Inflammatory macrophage (primary cell): Measurements from ENCODE around the gene SRGAP1.

ENCODE experiments used
- DNase-seq, 2 donors: peaks; one replicate each; pipeline ENCODE4 v3.0.0-alpha.2; 2020 to 2022

Gene SRGAP1

DNA sequence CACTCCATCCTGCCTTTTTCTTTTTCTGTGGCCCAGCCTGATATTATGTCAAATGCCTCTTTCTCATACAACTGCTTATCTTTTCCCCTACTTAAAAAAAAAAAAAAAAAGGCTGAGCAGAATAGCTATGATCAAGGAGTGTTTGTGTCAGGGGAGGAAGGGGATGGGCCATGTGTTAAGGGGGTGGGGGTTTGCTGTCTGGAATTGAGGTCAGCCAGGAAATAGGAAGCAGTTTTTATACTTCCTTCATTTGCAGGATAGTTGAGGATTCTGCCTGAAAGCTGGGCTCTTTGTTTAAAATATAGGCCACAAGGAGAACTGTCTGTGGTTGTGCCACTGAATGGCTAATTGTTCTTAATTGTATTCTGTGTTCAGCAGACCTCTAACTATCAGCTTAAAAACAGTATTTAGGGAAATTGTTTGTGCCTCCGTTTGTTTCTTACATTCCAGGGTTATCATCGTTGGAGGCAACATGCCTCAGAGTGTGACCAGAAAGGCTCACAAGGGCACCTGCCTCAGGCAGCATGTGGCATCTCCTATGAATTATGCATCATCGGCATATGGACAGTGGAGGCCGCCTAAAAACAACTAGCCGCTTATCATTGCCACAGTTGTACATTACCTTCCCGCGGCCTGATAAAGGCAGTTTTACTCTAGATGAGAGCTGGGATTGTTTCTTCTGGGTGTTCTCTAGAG, 96.0 kb downstream of the SRGAP1 start:
- peak in 1 of 2 donors; percentile 17 for DNase-seq

DNA sequence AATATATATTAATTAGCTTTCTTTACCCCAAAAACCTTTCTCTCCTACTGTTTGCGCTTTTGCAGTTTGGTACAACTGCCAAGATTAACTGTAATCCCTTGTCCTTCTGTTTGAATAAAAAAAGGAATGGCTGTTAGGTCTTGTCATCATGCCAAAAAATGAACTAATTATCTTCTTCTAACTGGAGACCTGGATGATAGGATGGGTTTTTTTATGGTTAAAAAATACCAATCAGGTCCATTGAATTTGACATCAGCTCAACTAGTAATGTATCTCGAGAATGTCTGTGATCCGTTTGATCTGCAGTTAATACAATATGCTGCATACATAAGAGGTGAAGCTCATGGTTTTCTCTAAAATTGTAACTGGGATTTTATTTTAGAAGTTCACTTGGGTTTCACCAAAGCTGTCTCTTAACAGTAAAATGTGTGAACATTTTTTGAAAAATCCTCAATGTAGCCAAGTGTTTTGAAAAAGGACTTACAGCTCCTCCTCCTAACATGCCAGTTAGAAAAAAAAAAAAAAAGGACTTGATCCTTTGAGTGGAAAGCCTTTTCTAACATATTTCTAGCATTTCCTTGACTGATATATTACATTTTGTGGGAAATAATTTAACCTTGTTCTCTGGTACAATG, 96.8 kb downstream of the SRGAP1 start:
- DNase-seq, result no peak

DNA sequence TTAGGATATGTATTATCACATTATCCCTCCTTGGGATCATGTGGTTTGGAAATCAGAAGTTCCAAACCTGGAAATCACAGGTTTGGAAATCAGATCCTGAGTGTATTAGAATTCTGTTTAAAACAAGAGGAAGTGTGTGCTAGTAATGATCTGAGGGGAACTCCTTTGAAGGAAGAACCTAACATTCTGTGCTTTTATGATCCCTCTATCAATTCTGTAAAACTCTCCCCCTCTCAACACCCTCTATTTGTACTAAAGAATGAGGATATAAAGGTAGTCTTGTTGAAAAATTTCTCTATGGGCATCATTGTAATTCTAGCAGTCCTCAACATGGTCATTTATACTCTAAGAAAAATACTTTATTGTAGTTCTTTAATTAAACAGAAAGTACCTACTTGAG, 97.4 kb downstream of the SRGAP1 start:
- DNase-seq, result no peak

- DNase-seq, result no peak
Measured at GRCh38 chr12:63942464-63943241, 98.2 kb downstream of the SRGAP1 start.

DNA sequence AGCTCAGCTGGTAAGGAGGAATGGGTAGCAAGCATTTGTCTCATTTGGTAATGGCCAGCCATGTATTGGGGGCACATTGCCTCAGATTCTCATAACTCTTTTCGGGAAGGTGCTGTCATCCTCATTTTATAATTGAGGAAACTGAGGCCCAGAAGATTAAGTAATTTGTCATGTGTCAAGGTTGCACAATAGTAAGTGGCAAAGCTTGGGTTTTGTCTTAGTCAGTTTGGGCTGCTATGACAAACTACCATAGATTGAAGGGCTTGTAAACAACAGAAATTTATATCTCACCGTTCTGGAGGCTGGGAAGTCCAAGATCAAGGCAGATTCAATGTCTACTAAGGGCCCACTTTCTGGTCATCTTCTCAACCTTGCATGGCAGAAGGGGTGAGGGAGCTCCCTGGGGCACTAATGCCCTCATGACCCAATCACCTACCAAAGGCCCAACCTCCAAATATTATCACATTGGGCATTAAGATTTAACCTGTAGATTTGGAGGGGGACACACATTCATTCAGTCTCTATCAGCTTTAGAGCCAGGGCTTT, 99.6 kb downstream of the SRGAP1 start:
- DNase-seq, result no peak

DNA sequence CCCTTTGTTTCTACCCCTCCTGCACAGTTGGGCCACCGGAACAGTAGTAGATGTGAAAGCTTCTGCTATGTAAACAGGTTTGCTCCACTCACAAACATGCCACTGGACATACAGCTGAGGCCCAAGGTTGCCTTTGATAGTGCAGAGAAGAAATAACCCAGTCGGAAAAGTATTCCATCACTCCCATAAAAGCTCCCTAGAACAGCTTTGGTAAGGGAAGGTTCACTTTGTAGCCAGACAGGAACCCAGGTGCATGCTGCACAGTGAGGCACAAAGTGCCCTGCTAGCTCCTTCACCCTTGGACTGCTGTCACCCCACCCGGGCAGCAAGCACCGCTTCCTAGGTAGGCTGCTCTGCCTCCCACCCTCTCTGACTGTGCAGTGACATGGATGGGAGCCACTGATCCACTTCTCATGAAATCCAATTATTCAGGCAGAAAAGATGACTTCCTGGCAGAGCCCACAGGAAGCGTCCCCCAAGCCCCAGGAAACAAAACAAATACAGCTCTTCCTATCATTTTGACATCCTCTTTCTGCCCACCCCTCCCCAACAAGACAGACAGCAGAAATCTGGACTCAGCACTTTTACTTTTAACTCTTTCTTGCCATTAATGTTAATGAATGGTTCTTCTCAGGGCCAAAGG, 100.2 kb downstream of the SRGAP1 start:
- DNase-seq, result no peak

GRCh38 chr12:63945777-63946176, 101.3 kb downstream of the SRGAP1 start:
- DNase-seq, result no peak

DNA sequence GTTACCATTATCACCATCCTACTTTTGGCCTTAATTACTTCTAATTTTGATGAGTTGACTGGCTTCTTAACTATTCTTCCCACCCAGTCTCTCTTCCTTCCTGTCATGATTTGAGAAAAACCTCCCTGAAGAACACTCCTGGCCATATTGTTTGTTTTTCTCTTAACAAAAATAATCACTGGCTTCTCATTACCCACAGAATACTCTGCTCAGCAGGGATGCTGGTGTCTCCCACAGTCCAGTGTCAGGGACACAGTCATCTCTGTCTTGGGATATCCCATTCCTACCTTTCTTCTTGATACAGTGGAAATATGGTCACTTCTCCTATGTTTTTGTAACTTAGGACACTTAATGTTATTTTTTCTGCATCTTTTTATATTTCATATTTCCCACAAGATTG, 103.7 kb downstream of the SRGAP1 start:
- DNase-seq, result no peak

DNA sequence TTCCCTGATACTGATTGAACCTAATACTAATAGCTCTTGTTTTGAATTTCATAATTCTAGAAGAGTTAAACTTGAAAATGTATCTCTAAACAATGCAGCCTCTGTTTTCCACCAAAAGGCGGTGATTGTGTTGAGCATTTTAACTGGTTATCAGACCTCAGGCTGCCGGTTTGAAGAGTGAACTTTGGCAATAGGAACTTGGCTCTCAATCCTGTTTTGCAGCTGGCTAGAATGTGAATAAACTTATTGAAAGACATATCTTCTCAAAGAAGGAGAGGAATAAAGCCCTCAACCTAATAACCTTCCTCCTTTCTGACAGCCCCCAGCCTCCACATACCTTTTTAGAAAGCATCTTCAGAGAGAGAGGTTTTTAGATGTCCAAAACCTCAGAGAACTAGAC, 105.4 kb downstream of the SRGAP1 start:
- no peak for DNase-seq

GRCh38 chr12:63952995-63953394, 108.5 kb downstream of the SRGAP1 start:
- no peak for DNase-seq

- peak; percentile 92 to 94 for DNase-seq
Measured at GRCh38 chr12:63955831-63956666, 111.5 kb downstream of the SRGAP1 start.

GRCh38 chr12:63957496-63957895, 113.0 kb downstream of the SRGAP1 start:
- DNase-seq, result no peak

- no peak for DNase-seq
Measured at GRCh38 chr12:63958876-63959580, 114.5 kb downstream of the SRGAP1 start.

GRCh38 chr12:63961048-63961447, 116.5 kb downstream of the SRGAP1 start:
- DNase-seq, result no peak

- DNase-seq, result no peak
Measured at GRCh38 chr12:63961543-63961942, 117.0 kb downstream of the SRGAP1 start.

GRCh38 chr12:63963868-63964267, 119.4 kb downstream of the SRGAP1 start:
- DNase-seq, result peak; percentile 66 to 73

- DNase-seq, result no peak
Measured at GRCh38 chr12:63964301-63964700, 119.8 kb downstream of the SRGAP1 start.

DNA sequence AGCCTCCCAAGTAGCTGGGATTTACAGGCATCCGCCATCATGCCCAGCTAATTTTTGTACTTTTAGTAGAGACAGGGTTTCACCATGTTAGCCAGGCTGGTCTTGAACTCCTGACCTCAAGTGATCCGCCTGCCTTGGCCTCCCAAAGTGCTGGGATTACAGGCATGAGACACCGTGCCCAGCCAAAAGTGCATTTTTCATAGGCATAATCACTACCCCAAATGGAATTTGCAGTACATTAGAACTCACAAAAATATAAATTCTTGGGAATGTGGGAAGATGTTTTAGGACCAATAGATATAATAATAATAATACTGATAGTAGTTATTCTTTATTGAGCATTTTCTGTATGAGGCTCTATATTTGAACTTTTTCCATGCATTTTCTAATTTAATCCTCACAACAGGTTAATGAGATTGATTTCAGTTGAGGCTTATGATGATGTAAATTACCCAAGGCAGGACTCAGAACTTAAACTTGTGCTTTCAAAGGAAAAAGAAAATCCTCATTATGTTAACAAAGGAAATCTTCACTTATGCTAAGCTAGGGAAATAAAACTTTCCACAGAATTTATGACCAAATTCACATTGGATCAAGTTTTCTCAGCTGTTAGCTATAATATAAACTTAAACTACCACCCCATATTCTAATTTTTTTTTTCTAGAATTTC, 121.6 kb downstream of the SRGAP1 start:
- no peak for DNase-seq

DNA sequence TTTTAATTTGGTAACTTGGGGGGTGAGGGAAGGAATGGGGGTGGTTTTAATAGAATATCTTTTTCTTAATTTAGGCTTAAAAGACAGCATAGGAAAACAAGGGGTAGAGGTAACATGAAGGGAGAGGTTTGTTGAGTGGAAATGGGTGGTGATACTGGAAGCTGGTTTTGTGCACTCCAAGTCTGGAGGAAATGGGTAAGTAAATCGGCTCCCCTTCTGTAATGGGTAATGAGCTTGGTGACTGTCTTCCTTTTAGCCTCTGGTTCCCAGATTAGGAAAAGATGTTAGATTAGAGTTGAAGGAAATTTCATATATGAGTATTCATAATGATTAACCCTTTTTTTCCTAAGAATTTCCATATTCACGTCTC, 122.1 kb downstream of the SRGAP1 start:
- DNase-seq, result no peak

DNA sequence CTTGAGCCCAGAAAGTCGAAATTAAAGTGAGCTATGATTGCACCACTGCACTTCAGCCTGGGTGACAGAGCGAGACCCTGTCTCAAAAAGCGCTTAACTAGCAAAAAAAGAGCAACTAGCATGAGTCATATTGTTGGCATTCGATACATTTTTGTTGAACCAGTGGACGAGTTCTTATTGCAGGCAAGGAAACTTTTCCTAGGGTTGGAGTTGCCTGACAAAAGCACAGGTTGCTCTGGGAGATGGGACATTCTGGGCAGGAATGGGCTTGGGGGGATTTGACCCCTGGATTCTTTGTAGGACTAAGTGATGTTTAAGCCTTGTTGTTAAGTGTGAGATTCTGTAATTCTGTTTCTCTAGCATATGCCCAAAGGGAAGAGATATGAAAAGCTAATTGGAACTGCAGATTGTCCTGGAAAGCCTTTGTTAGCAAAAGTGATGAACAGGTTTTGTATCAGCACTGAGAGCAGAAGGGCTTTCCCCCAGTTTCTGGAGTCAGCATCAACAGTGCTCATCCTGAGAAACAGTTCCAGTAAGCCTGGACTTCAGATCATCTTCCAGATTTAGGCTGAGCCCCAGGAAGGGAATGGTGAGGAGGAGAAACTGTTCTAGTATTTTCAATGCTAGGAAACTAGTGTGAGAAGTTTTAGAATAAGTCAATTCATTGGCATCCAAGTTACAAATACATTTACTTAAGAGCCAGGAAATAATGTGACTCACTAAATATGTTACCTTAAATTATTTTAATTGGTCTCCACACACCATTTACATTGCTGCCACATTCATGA, 123.1 kb downstream of the SRGAP1 start:
- no peak for DNase-seq
